Colonic mucosa (tissue), 4 donors: ENCODE measurements around the gene FMNL3. TPM values are rescaled to one million over a fixed set of nuclear protein-coding genes. Genes with fewer than 3 reads are reported as not detected.

Experiments used
- DNase-seq: peaks from one replicate; pipeline ENCODE4 v3.0.0-alpha.2; 2020
- H3K27ac ChIP-seq: fragments of 200-600 bp; one replicate; pipeline ENCODE4 v1.8.0; 2021
- H3K27me3 ChIP-seq: fragments of 200-600 bp; one replicate; pipeline ENCODE4 v1.8.0; 2021
- H3K36me3 ChIP-seq: fragments of 200-600 bp; one replicate; pipeline ENCODE4 v1.8.0; 2021
- H3K4me1 ChIP-seq: fragments of 200-600 bp; one replicate; pipeline ENCODE4 v1.8.0; 2021; ENCODE audit warnings: mild to moderate bottlenecking
- H3K4me3 ChIP-seq: fragments of 200-600 bp; one replicate; pipeline ENCODE4 v1.8.0; 2021
- H3K9ac ChIP-seq, 2 donors: one replicate each; pipeline ENCODE4 v1.7.0; 2013; ENCODE audit warnings: control low read depth in 2 of 2, low read depth in 2 of 2, low read length in 2 of 2
- H3K9me3 ChIP-seq: fragments of 200-600 bp; one replicate; pipeline ENCODE4 v1.8.0; 2021
- CTCF ChIP-seq: fragments of 200-600 bp; IDR thresholded peaks from one replicate; pipeline ENCODE4 v1.8.0; 2022; ENCODE audit warnings: antibody characterized with exemption, mild to moderate bottlenecking
- intact Hi-C: fragments of 100-400 bp; cut with DNase I; formaldehyde crosslinking; loops from one replicate; pipeline ENCODE4 v1.14.1; 2022
- total RNA-seq, 2 donors: library from RNA; stranded (reverse); fragmentation: NEBNext Ultra II Directional in 1 of 2; extraction: Animal tissue kit (Norgen Biotek cat#: 25700) in 1 of 2; gene quantifications; one replicate each; pipeline ENCODE4 v1.2.1, GENCODE V29; 2021
- donor health status: healthy.
- donor health status: DM: no; HTN: no; CAD: no.
- donor health status: DM: no; HTN: no; CAD: no.

FMNL3 gene
- total RNA-seq = 1 to 10 TPM; 3.0 to 5.0 TPM

- no peaks in the 10 kb centered on the region for H3K27me3 ChIP-seq
Measured at GRCh38 chr12:49707128-49707811, at the start of gene FMNL3. TSS of gene FMNL3 (minus strand) at chr12:49707405. CDS start at chr12:49707180, 225 bp downstream.

GRCh38 chr12:49750996-49751393 is 43.8 kb upstream of the FMNL3 start:
- Histone ChIP-seq H3K9ac (no peak overlapping the region), H3K27ac (no peak overlapping the region), H3K9me3 (no peaks in the 10 kb centered on the region), H3K4me1 (no peaks in the 10 kb centered on the region), H3K27me3 (no peaks in the 10 kb centered on the region), H3K36me3 (peaks cover 5% of the 10 kb centered on the region), H3K4me3 (no peak overlapping the region)
- no peak for DNase-seq
- intact Hi-C loops = no loop called here
- TF ChIP-seq CTCF = no peak

More at GRCh38 chr12:49707128-49707811, at the start of gene FMNL3:
- Histone ChIP-seq H3K9me3 (no peaks in the 10 kb centered on the region), H3K27ac (peak within 1 kb of the TSS; percentile 88), H3K4me3 (peak within 1 kb of the TSS; percentile 67), H3K36me3 (no peaks in the 10 kb centered on the region), H3K4me1 (no peaks in the 10 kb centered on the region), H3K9ac (peak within 1 kb of the TSS; percentile 31 to 74)
- intact Hi-C loops = no loop called here
- TF ChIP-seq CTCF = peak; percentile 91
- DNase-seq = peak; percentile 98

DNA sequence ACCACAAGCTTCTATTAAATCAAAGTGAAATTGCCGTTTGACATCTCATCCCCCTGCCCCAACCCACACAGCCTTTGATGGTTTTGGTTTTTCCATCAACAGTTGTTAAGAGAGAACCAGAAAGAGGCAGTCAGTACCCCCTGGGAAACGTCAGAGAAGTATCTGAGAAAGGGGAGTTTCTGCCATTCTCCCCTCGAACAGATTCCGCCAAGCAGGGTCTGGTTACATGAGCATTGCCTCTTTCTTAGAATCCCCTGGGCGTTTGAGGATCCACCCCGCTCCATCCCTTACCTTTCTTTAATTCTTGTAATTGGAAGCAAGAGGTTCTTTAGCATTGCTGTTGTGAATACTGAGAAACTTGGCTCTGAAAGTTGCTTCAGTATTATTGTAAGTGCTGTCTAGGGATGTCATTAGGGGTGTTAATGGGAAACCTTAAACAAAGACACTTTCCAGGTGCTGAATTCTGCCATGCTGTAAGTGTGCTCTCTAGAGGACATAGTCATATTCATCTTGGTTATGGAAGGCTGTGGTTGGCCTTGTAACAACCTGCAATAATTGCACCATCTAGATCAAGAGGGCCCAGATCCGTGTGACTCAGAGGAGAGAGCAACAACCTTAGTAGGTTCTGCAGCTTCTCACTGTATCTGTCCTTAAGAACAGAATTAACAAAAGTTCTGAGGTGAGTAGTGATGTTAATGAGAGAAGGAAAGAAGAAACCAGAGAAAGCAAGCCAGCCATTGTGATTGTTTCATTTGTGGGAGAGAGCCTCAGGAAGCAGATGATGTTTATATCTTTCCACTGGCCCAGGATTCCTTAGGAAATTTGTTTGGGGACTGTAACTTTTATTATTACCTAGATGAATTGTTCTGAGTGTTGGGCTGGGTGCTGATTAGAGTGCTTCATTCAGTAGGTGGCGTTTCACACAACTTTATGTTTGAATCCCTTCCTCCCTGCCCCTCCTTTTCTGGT is 43.1 kb upstream of the FMNL3 start:
- no peaks in the 10 kb centered on the region for H3K27me3 ChIP-seq
- no peak for DNase-seq
- intact Hi-C loops = no loop called here
- TF ChIP-seq CTCF = no peak
- no peak overlapping the region for H3K4me3 ChIP-seq
- no peak overlapping the region for H3K27ac ChIP-seq
- no peak overlapping the region for H3K9ac ChIP-seq
- H3K9me3 ChIP-seq = no peaks in the 10 kb centered on the region
- no peaks in the 10 kb centered on the region for H3K4me1 ChIP-seq
- H3K36me3 ChIP-seq = peaks cover 2% of the 10 kb centered on the region

DNA sequence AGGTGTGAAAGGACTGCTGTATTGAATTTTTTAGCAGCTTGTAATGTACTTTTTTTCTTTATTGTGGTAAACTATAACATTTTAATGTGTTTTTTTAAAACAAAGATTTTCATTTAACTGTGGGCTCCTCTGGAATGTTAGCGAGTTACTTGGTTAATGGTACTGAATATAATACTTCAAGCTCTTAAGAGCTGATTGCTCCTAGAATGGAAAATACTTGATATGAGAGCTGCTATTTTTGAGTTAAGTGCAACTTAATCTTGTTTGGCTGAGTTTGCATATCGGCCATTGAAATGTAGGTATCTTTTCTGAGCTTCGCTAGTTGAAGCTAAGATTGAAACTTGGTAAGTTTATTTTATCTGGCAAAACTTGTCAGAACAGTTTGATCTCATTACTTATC is 41.6 kb upstream of the FMNL3 start:
- Histone ChIP-seq H3K4me1 (peaks cover 2% of the 10 kb centered on the region), H3K27me3 (no peaks in the 10 kb centered on the region), H3K27ac (no peak overlapping the region), H3K36me3 (no peaks in the 10 kb centered on the region), H3K9me3 (no peaks in the 10 kb centered on the region), H3K9ac (no peak overlapping the region), H3K4me3 (no peak overlapping the region)
- intact Hi-C loops = no loop called here
- DNase-seq = no peak
- TF ChIP-seq CTCF = no peak

GRCh38 chr12:49748306-49748705 is 41.1 kb upstream of the FMNL3 start:
- no peak for DNase-seq
- H3K27ac ChIP-seq = no peak overlapping the region
- H3K4me1 ChIP-seq = peaks cover 4% of the 10 kb centered on the region
- intact Hi-C loops = no loop called here
- H3K4me3 ChIP-seq = no peak overlapping the region
- H3K9ac ChIP-seq = no peak overlapping the region
- H3K27me3 ChIP-seq = no peaks in the 10 kb centered on the region
- no peaks in the 10 kb centered on the region for H3K36me3 ChIP-seq
- H3K9me3 ChIP-seq = no peaks in the 10 kb centered on the region
- TF ChIP-seq CTCF = no peak
